Kidney epithelial cell (primary cell): ENCODE measurements around the gene PGGHG. TPM values are rescaled to one million over a fixed set of nuclear protein-coding genes. Genes with fewer than 3 reads are reported as not detected.
A peak's percentile ranks its signal among the peaks of the same experiment; 100 is the strongest.

Experiments used
- DNase-seq: peaks from one replicate; pipeline ENCODE4 v3.0.0-alpha.2; 2010; ENCODE audit warnings: low read depth
- H3K27me3 ChIP-seq: 2 replicates; pipeline ENCODE4 v1.6.0; 2011; ENCODE audit warnings: low read length; ENCODE audit not compliant: control insufficient read depth, insufficient read depth
- H3K36me3 ChIP-seq: 2 replicates; pipeline ENCODE4 v1.5.1; 2011; ENCODE audit warnings: low read length; ENCODE audit not compliant: control insufficient read depth, insufficient read depth
- H3K4me3 ChIP-seq: 2 replicates; pipeline ENCODE4 v1.5.1; 2011; ENCODE audit warnings: low read depth, mild to moderate bottlenecking, control low read depth, low read length
- total RNA-seq: library from RNA; depleted of rRNA; stranded (reverse); fragments of >200 nt; gene quantifications from 2 replicates; pipeline ENCODE4 v1.2.3, GENCODE V29; 2015
- TF ChIP-seq, protein P1 (sequence below): IDR thresholded peaks from 2 replicates; pipeline ENCODE4 v1.5.1; 2011; ENCODE audit warnings: mild to moderate bottlenecking, moderate library complexity, low read length, control low read depth, inconsistent platforms; ENCODE audit not compliant: insufficient read depth, poor library complexity, severe bottlenecking

PGGHG gene
- total RNA-seq, 1 donor from 2014 or later, result 10.5 TPM

- TF ChIP-seq, protein P1, sequence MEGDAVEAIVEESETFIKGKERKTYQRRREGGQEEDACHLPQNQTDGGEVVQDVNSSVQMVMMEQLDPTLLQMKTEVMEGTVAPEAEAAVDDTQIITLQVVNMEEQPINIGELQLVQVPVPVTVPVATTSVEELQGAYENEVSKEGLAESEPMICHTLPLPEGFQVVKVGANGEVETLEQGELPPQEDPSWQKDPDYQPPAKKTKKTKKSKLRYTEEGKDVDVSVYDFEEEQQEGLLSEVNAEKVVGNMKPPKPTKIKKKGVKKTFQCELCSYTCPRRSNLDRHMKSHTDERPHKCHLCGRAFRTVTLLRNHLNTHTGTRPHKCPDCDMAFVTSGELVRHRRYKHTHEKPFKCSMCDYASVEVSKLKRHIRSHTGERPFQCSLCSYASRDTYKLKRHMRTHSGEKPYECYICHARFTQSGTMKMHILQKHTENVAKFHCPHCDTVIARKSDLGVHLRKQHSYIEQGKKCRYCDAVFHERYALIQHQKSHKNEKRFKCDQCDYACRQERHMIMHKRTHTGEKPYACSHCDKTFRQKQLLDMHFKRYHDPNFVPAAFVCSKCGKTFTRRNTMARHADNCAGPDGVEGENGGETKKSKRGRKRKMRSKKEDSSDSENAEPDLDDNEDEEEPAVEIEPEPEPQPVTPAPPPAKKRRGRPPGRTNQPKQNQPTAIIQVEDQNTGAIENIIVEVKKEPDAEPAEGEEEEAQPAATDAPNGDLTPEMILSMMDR, result no peak
- H3K4me3 ChIP-seq, result no peak overlapping the region
- no peak for DNase-seq
- H3K36me3 ChIP-seq, result peaks cover 3% of the 10 kb centered on the region
- H3K27me3 ChIP-seq, result no peaks in the 10 kb centered on the region
Measured at GRCh38 chr11:250274-250673, 38.7 kb upstream of the PGGHG start.

DNA sequence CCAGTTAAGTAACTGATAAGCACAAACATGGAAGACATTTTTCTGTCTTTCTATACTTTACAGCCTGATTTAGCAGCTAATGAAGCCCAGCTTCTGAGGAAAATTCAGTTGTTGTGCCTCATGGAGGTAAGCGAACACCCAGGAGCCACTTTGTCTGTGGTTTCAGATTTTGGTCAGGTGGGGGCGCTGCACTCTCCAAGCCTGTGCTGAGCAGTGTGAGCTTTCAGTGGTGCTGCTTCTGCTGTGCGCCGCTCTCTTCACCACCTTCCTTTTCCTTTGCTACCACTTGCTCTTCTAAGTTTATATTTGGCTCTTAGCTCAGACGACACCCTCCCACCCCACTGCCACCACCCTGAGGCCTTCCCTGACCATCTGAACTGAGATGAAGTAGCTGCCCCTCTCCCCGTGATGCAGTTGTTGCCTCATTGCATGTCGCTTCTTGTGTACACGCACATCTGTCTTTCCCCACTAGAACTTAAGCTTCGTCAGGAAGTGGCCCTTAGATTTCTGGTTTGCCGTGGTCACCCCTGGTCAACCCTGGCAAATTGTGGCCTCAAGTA lies 38.1 kb upstream of the PGGHG start:
- Histone ChIP-seq H3K4me3 (no peak overlapping the region), H3K36me3 (peaks cover 3% of the 10 kb centered on the region), H3K27me3 (no peaks in the 10 kb centered on the region)
- TF ChIP-seq, protein P1, result peak; percentile 76
- DNase-seq, result no peak

DNA sequence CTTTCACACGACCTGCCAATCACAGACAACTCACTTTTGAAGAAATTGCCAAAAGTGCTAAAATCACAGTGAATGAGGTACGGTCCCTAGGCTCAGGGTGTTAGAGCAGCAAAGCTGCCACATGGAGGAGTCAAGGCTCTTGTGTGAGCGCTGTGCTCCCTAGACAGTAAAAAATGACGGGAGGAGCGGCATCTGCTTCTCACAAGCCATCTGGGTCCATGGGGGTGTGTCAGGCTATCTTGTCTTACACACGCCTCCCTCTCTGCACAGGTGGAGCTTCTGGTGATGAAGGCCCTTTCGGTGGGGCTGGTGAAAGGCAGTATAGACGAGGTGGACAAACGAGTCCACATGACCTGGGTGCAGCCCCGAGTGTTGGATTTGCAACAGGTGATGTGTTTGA lies 37.4 kb upstream of the PGGHG start:
- Histone ChIP-seq H3K4me3 (no peak overlapping the region), H3K27me3 (no peaks in the 10 kb centered on the region), H3K36me3 (peaks cover 3% of the 10 kb centered on the region)
- TF ChIP-seq, protein P1, result no peak
- DNase-seq, result no peak

DNA sequence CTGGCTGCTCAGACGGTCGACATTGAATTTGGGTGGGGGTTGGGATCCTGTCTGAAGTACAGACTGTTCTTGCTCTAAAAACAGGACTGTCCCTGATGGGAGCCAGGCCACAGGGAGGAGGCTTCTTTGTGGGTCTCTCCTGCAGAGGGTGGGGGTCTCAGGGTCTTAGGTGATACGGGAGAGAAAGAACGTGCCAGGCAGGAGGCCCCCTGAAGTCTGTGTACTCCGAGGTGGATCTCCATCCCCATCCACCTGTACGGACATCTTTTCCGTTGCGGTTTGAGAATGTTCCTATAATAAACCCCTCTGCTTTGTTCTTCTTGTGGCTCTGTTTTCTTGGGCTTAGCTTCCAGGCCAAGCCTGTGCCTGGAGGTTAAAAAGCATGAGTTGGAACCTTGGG lies 36.3 kb upstream of the PGGHG start:
- TF ChIP-seq, protein P1, result no peak
- no peak for DNase-seq
- no peak overlapping the region for H3K4me3 ChIP-seq
- H3K36me3 ChIP-seq, result peaks cover 3% of the 10 kb centered on the region
- H3K27me3 ChIP-seq, result no peaks in the 10 kb centered on the region

DNA sequence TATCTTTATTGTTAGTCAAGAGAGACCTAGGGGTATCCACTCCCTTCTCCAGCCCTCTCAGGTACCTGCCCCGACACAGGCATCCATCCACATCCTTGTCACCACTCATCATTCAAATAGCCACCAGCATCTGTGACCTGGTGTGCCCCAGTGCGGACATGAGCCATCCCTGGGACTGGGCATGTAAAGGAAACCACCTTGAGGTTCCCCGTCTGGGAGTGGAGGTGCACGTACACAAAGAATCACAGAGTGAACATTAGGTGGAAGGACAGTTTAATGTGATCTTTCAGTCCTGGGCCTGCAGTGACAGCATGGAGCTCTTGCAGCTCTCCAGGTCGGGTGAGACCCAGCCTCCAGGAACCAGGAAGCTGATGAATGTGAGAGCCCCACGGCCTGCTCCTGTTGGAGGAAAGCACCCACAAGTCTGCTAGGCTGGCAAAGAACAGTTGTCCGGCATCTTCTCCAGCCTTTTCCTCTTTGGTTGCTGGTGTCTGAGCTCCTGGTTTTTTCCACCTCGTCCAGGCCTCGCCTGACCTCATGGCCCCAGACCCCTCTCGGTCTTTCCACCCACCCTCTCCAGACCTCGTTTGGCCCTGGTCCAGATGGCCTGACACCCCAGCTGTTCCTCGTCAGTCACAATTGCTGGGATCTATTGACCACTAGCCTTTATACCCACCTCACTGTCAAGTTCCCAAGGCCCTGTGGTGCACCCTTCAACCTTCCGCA lies 35.6 kb upstream of the PGGHG start:
- TF ChIP-seq, protein P1, result no peak
- Histone ChIP-seq H3K36me3 (peaks cover 3% of the 10 kb centered on the region), H3K27me3 (peaks cover 2% of the 10 kb centered on the region), H3K4me3 (no peak overlapping the region)
- no peak for DNase-seq

DNA sequence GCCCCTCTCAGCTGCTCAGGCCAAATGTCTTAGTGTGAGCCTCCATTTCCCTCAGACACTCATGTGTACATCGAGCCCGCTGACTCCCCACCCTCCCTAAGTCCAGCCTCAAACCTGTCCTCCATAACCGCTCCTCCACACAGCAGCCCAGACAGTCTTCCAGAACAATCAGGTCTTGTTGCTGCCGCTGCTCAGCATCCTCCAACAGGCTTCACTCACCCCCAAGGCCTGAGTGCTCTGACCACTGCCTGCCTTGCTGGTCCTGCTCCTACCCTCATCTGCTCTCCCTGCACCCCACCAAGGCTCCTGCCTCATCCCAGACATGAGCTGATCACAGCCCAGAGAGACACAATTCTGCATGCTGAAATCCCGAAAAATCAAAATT lies 35.0 kb upstream of the PGGHG start:
- TF ChIP-seq, protein P1, result no peak

More for the DNA sequence above, 35.0 kb upstream of the PGGHG start:
- Histone ChIP-seq H3K36me3 (peaks cover 2% of the 10 kb centered on the region), H3K4me3 (no peak overlapping the region), H3K27me3 (peaks cover 2% of the 10 kb centered on the region)
- no peak for DNase-seq
